Cardiac fibroblast (primary cell): Measurements from ENCODE around the gene EHF.

Experiments
- DNase-seq, 2 donors: peaks; one replicate each; pipeline versions ENCODE4 v3.0.0 to v3.0.0-alpha.2; 2010; ENCODE audit warnings: low read depth in 2 of 2
- H3K4me3 ChIP-seq, 2 donors: replicated peaks in 1 of 2; 1 replicate in 1 of 2; 2 replicates in 1 of 2; pipeline ENCODE4 v1.5.1; 2011; ENCODE audit warnings: low read depth in 2 of 2, low read length in 2 of 2, mild to moderate bottlenecking in 2 of 2, moderate library complexity in 1 of 2
- TF ChIP-seq, protein P1 (sequence below): IDR thresholded peaks from one replicate; pipeline ENCODE4 v1.5.1; 2011; ENCODE audit warnings: low read depth, mild to moderate bottlenecking, low read length, inconsistent platforms

The EHF gene

DNA sequence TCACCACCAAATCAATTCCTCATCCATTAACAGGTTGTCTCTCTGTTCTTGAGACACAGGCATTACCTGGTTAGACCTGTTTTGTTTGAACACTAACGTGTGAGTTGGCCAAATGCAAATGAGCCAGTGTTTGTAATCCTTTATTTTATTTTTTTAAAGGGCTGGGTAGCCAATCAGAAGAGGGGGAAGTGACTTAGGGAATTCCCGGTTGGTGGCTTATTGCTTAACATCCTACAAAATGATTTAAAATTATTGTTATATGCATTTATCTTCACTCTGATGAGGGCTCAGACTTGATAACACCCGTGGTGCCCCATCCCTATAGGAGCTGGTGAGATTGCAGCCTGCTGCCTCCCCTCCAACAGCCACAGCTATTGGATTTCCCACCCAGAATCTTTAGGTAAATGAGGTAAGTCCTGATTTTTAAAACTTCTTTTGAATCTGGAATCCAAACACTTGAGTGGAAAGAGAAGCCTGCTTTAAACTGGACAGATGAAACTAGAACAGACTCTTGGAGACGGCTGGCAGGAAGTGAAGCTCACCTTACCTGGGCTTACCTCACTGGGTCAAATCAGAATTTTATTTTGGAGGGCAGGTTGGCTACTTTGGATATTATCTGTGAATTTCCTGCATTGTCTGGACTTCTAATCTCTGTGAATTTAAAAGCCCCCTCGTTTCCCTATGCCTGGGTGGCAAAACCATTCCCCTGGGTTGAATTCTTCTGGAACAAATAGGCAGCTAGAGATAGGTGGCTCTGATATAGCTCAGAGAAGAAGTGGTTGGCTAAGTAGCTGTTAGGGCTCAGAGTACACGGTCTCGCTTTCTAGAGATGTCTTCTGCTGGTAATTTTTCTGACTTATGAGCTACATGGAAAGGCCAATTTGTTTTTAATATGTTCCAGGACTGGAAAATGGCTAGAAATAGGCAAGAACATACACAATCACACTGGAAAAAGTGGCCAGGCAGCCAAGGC, at the start of gene EHF:
TSS of gene EHF (plus strand) at position 274 of the 973 bp plus-strand sequence. CDS start 21,538 bp downstream, outside the sequence.
- no peak within 1 kb of the TSS for H3K4me3 ChIP-seq
- TF ChIP-seq, protein P1, sequence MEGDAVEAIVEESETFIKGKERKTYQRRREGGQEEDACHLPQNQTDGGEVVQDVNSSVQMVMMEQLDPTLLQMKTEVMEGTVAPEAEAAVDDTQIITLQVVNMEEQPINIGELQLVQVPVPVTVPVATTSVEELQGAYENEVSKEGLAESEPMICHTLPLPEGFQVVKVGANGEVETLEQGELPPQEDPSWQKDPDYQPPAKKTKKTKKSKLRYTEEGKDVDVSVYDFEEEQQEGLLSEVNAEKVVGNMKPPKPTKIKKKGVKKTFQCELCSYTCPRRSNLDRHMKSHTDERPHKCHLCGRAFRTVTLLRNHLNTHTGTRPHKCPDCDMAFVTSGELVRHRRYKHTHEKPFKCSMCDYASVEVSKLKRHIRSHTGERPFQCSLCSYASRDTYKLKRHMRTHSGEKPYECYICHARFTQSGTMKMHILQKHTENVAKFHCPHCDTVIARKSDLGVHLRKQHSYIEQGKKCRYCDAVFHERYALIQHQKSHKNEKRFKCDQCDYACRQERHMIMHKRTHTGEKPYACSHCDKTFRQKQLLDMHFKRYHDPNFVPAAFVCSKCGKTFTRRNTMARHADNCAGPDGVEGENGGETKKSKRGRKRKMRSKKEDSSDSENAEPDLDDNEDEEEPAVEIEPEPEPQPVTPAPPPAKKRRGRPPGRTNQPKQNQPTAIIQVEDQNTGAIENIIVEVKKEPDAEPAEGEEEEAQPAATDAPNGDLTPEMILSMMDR, result no peak
- DNase-seq, result peak in 1 of 2 donors; percentile 30

DNA sequence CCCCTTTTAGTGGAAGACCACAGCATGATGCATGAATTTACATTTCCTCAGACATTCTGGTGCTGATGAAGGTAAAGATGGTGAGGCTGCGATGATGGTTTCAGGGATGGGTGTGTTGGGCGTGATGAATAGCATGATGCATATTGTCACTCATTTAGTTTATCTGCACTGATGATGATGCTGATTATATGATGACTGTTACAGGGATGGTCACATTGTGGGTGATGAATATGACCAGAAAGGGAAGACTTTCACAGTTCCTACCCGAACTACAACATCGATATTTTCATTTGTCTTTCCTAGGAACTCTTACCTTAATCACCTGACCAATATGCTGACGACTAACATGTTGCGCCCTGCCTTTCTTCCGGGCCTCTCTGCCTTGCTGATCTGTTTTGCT, 47.4 kb upstream of the EHF start:
- no peak for DNase-seq
- TF ChIP-seq, protein P1, result no peak
- H3K4me3 ChIP-seq, result no peak overlapping the region

DNA sequence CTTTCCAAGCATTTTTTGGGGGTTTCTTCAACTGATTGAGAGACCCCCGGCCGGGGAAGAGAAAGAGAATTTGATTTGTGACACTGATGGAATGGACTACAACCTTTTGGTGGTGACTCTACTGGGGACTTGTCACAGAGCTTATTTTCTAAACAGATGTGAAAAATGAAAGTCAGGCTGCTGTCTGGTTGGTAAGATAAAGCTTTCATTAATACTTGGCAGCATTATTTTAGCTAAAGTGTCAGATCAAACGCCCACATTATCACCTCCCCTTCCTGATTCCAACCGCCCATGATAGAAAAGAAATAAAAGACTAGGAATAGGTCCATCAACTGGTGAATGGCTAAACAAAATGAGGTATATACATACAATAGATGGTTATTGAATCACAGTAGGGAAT, 45.6 kb upstream of the EHF start:
- H3K4me3 ChIP-seq, result no peak overlapping the region
- DNase-seq, result no peak
- TF ChIP-seq, protein P1, result no peak

DNA sequence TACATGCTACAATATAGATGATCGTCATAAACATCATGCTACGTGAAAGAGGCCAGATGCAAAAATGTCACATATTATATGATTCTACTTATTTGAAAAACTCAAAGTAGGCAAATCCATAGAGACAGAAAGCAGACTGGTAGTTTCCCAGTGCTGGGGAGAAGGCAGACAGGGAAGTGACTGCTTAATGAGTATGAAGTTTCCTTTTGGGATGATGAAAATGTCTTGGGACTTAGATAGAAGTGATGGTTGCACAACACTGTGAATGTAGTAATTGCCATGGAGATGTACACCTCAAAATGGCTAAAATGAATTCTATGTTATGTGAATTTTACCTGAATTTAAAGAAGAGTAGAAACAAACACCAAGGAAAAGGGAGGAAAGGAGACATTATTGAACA, 45.2 kb upstream of the EHF start:
- TF ChIP-seq, protein P1, result no peak
- H3K4me3 ChIP-seq, result no peak overlapping the region
- DNase-seq, result peak in 1 of 2 donors; percentile 8

DNA sequence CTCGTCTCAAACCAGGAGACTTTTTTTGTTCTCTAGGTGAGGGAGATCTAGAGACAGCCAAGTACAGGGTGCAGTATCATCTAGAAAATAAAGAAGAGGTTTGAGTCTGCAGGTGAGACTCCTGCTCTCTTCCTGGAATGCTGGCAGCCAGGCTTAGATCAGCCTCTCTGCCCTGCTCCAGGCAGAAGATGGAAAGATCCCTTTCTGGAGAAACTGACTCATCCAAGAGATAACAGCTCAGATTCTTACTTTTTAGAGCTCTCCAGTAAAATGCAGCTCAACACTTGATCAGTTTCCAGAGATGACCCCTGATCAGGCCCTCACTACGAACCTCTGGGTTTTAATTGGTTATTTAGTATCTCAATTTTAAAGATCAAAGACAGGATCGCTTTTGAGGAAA, 44.6 kb upstream of the EHF start:
- H3K4me3 ChIP-seq, result no peak overlapping the region
- TF ChIP-seq, protein P1, result no peak
- DNase-seq, result no peak

DNA sequence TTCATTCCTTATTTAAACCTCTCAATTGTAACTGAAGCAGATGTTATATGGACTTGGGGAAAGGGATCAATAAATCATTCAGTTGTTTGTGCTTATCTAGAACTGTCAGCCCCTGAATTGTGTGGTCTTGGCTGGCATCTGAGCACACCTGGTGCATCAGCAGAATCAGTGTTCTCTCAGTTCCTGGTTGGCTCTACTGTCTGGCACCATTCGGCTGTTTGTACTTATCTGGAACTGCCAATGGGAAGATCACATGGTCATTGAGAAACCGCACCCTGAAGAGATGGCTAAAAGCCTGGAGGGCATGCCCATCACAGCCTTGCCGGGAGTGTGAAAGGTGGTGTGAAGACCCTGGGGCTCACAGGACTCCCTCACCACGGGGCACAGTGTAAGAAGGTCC, 37.1 kb upstream of the EHF start:
- H3K4me3 ChIP-seq, result no peak overlapping the region
- DNase-seq, result no peak
- TF ChIP-seq, protein P1, result no peak
